ENCODE results near the gene IGF1R. TPM values are rescaled to one million over a fixed set of nuclear protein-coding genes. Genes with fewer than 3 reads are reported as not detected.
A peak's percentile ranks its signal among the peaks of the same experiment; 100 is the strongest.

Gene IGF1R
- total and polyA plus RNA-seq, 2 of the 8 experiments (the other 6 are each of a cell fraction or from before 2014, with no cell fraction given): 32.9 to 109 TPM

- no peak overlapping the region for H3K23ac ChIP-seq (ENCODE audit: insufficient read length)
- no peak overlapping the region for H4K8ac ChIP-seq (ENCODE audit: extremely low read depth, insufficient read depth, low read length)
- H4K5ac ChIP-seq (ENCODE audit: insufficient read length, low read depth, low read length): no peak overlapping the region
- H3K9me3 ChIP-seq (ENCODE audit: insufficient read depth in 2 of 2, low read depth in 1 of 2, low read length in 1 of 2): no peaks in the 10 kb centered on the region
- 0 out of 2 replicates have a peak overlapping the region, but pooled peaks have one; percentile 10 for H2BK12ac ChIP-seq (ENCODE audit: low read depth, low read length)
- POLR2A ChIA-PET (ENCODE audit: partially characterized antibody): interaction anchor here (1.7 to 2.6 kb wide), 2 partner anchors 12 to 36 kb away, joined by 6 to 8 read pairs; no protein-coding TSS in a partner anchor
- no peak overlapping the region for H2AFZ ChIP-seq (ENCODE audit: low read length)
- no peak for FAIRE-seq
- CTCF ChIA-PET (ENCODE audit: partially characterized antibody): interaction anchor here (0.9 kb wide), 1 partner anchor 173 kb away, joined by 3 read pairs; no protein-coding TSS in a partner anchor
- H3K27ac ChIP-seq (ENCODE audit: low read depth, low read length): no peak overlapping the region
- no peak overlapping the region for H2AK5ac ChIP-seq (ENCODE audit: low read depth, low read length)
- TF ChIP-seq, protein P1, sequence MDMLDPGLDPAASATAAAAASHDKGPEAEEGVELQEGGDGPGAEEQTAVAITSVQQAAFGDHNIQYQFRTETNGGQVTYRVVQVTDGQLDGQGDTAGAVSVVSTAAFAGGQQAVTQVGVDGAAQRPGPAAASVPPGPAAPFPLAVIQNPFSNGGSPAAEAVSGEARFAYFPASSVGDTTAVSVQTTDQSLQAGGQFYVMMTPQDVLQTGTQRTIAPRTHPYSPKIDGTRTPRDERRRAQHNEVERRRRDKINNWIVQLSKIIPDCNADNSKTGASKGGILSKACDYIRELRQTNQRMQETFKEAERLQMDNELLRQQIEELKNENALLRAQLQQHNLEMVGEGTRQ (IDR thresholded peaks at IDR 0.05; ENCODE audit: low read length): no peak
- no peak for TF ChIP-seq RBBP5 (IDR thresholded peaks at IDR 0.05; ENCODE audit: borderline replicate concordance, low read depth, low read length)
- TF ChIP-seq EZH2 (IDR thresholded peaks at IDR 0.05; ENCODE audit: low read depth, low read length, severe bottlenecking): no peak
- H3K23me2 ChIP-seq (ENCODE audit: low read depth, low read length): no peaks in the 10 kb centered on the region; the same call in 1 of the 2 replicates
- H2BK120ac ChIP-seq (replicated peaks; ENCODE audit: low read depth, low read length): no peak overlapping the region
- WGBS, 2 experiments (ENCODE audit: extremely low coverage in 1 of 2, insufficient coverage in 1 of 2, insufficient read length in 1 of 2, insufficient replicate concordance in 2 of 2, low coverage in 1 of 2, low lambda C conversion rate in 2 of 2, missing lambda C conversion rate in 1 of 2): 89% methylated on average over 9 of the region's 9 CpGs; no CpG with 5 or more reads in 1 of the 2 experiments
- H3K9ac ChIP-seq (replicated peaks in 1 of 4; ENCODE audit: extremely low read depth in 1 of 4, low read depth in 3 of 4, low read length in 3 of 4): no peak overlapping the region
- H3K4me3 ChIP-seq (ENCODE audit: extremely low read depth in 1 of 4, insufficient read depth in 2 of 4, low read depth in 3 of 4, low read length in 4 of 4): no peak overlapping the region
- H3K4me2 ChIP-seq (ENCODE audit: insufficient read depth in 1 of 2, low read depth in 2 of 2, low read length in 2 of 2): no peak overlapping the region; a peak in 1 of 4 replicates
- H3K79me1 ChIP-seq (ENCODE audit: low read depth, low read length): peaks cover 4% of the 10 kb centered on the region; the same call in 1 of the 2 replicates
- no peaks in the 10 kb centered on the region for H3K27me3 ChIP-seq (replicated peaks in 1 of 4; ENCODE audit: control insufficient read depth in 3 of 4, extremely low read depth in 1 of 4, insufficient read depth in 3 of 4, low read length in 3 of 4)
- H3K4ac ChIP-seq (replicated peaks; ENCODE audit: insufficient read length, low read depth, low read length): no peak overlapping the region
- H3K18ac ChIP-seq (ENCODE audit: extremely low read depth, low read length): no peak overlapping the region
- DNase-seq (ENCODE audit: low read depth in 1 of 2, low spot score in 2 of 2): no peak
- H3K4me1 ChIP-seq (replicated peaks in 1 of 4; ENCODE audit: control insufficient read depth in 3 of 4, insufficient read depth in 4 of 4, low read length in 3 of 4): peaks cover 6 to 35% (median 30%) of the 10 kb centered on the region in 4 experiments
- H4K20me1 ChIP-seq (replicated peaks in 1 of 2; ENCODE audit: control insufficient read depth in 1 of 2, insufficient read depth in 2 of 2, low read length in 2 of 2): peaks cover 4 to 10% of the 10 kb centered on the region in 2 experiments
- no peak overlapping the region for H2BK5ac ChIP-seq (ENCODE audit: low read depth, low read length)
- H2BK20ac ChIP-seq (ENCODE audit: low read length): no peak overlapping the region
- no peak overlapping the region for H3K56ac ChIP-seq (replicated peaks; ENCODE audit: insufficient read length, low read depth, low read length)
- no peak overlapping the region for H3K14ac ChIP-seq (ENCODE audit: insufficient read length)
- H4K91ac ChIP-seq (replicated peaks; ENCODE audit: insufficient read length, low read length): peak overlapping the region; percentile 6
- peaks cover 3 to 97% of the 10 kb centered on the region in 2 experiments; a peak in 3 of 4 replicates for H3K79me2 ChIP-seq (ENCODE audit: control insufficient read depth in 1 of 2, insufficient read depth in 2 of 2, low read length in 2 of 2)
- no peak overlapping the region for H2BK15ac ChIP-seq (ENCODE audit: low read length)
- no peaks in the 10 kb centered on the region for H3K36me3 ChIP-seq (ENCODE audit: control insufficient read depth in 2 of 4, insufficient read depth in 4 of 4, low read length in 3 of 4)
Measured at GRCh38 chr15:98786717-98787116, 138.4 kb downstream of the IGF1R start.
